Tibial artery (tissue), 4 donors: ENCODE data around the gene SCAPER.
"Not testable (repeated sequence)": the region's sequence is repeated elsewhere in the genome, so short reads cannot be mapped to it uniquely, and the experiment has no call there.

ENCODE experiments used
- DNase-seq, 2 donors: peaks; one replicate each; pipeline ENCODE4 v3.0.0-alpha.2; 2019
- H3K27ac ChIP-seq, 2 donors: fragments of 200-600 bp; sonication (generic) in 1 of 2; 1 replicate in 1 of 2; 2 replicates in 1 of 2; pipeline ENCODE4 v1.5.1; 2018 to 2019; ENCODE audit warnings: mild to moderate bottlenecking in 1 of 2
- H3K27me3 ChIP-seq, 2 donors: fragments of 200-600 bp; sonication (generic) in 1 of 2; one replicate each; pipeline versions ENCODE4 v1.5.1 to v1.6.0; 2016 to 2019
- H3K36me3 ChIP-seq, 3 donors: fragments of 200-600 bp; sonication (generic) in 2 of 3; one replicate each; pipeline ENCODE4 v1.5.1; 2016 to 2019; ENCODE audit warnings: mild to moderate bottlenecking in 2 of 3
- H3K4me1 ChIP-seq, 4 donors: fragments of 200-600 bp; sonication (generic) in 2 of 4; 1 replicate in 3 of 4; 2 replicates in 1 of 4; pipeline ENCODE4 v1.5.1; 2016 to 2019
- H3K4me3 ChIP-seq, 2 donors: fragments of 200-600 bp; sonication (generic) in 1 of 2; 1 replicate in 1 of 2; 2 replicates in 1 of 2; pipeline ENCODE4 v1.5.1; 2018 to 2019; ENCODE audit warnings: mild to moderate bottlenecking in 2 of 2
- H3K9me3 ChIP-seq, 3 donors: fragments of 200-600 bp; sonication (generic) in 1 of 3; one replicate each; pipeline ENCODE4 v1.5.1; 2016 to 2019
- CTCF ChIP-seq, 2 experiments: fragments of 200-600 bp in 1 of 2; fragments of 450-650 bp in 1 of 2; IDR thresholded peaks; one replicate each; pipeline ENCODE4 v1.5.1; 2017 to 2019; ENCODE audit warnings: antibody characterized with exemption in 2 of 2, mild to moderate bottlenecking in 1 of 2, moderate library complexity in 1 of 2
- intact Hi-C: fragments of 100-400 bp; cut with DNase I; formaldehyde crosslinking; loops from one replicate; pipeline ENCODE4 v1.15.0; 2023; ENCODE audit warnings: low total_unique reads

SCAPER gene

DNA sequence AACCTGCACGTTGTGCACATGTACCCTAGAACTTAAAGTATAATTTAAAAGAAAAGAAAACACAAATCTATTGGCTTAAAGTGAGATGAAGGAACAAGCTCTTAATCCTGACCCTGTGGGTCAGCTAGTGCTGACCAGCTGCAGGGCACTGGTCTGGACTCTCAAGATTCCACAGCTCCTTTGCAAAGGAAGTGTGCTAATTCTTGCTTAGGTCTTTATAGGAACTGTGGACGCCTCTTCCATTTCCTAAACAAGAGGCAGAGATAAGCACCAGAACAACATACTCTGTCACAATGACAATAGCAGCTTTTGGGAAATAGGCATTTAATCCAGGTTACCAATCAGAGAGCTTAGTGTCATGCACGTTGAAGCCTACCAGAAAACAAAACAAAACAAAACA, 402.5 kb downstream of the SCAPER start:
- Histone ChIP-seq H3K27ac (no peak overlapping the region), H3K36me3 (peaks cover 0 to 13% (median 10%) of the 10 kb centered on the region in 3 donors), H3K9me3 (no peaks in the 10 kb centered on the region), H3K27me3 (no peaks in the 10 kb centered on the region), H3K4me1 (no peaks in the 10 kb centered on the region), H3K4me3 (no peak overlapping the region)
- TF ChIP-seq CTCF (IDR thresholded peaks at IDR 0.05): no peak
- intact Hi-C loops: no loop called here
- DNase-seq: no peak

DNA sequence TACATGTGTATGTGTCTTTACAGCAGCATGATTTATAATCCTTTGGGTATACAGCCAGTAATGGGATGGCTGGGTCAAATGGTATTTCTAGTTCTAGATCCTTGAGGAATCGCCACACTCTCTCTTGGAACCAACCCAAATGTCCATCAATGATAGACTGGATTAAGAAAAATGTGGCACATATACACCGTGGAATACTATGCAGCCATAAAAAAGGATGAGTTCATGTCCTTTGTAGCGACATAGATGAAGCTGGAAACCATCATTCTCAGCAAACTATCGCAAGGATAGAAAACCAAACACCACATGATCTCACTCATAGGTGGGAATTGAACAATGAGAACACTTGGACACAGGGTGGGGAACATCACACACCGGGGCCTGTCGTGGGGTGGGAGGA, 403.0 kb downstream of the SCAPER start:
- H3K4me3 ChIP-seq, DNase-seq, H3K27me3 ChIP-seq, intact Hi-C loops, H3K4me1 ChIP-seq, H3K27ac ChIP-seq, H3K9me3 ChIP-seq: not testable (repeated sequence)
- peaks cover 0 to 13% (median 10%) of the 10 kb centered on the region in 3 donors for H3K36me3 ChIP-seq

DNA sequence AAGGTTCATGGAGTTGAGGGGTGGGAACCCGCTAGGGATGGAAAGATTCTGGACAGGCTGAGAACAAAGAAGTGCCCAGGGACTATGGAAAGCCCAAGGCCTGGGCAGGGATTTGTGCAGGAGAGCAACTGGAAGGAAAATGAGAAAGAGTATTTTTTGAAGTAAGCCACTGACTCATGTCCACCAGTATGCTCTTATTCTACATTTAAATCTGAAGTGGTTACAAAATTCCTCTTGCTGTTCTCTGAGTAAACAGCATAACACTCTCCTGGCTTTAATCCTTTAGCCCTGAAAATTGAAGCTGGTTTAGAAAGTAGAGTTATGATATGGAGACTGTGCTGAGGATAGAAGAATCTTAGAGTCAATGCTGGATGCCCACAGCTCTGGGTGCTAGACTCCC, 403.4 kb downstream of the SCAPER start:
- H3K36me3 ChIP-seq: peaks cover 0 to 13% (median 10%) of the 10 kb centered on the region in 3 donors

GRCh38 chr15:76501011-76501410, 404.1 kb downstream of the SCAPER start:
- intact Hi-C loops: no loop called here
- DNase-seq: no peak
- Histone ChIP-seq H3K27me3 (no peaks in the 10 kb centered on the region), H3K27ac (no peak overlapping the region), H3K9me3 (no peaks in the 10 kb centered on the region), H3K4me3 (no peak overlapping the region), H3K36me3 (peaks cover 0 to 13% (median 10%) of the 10 kb centered on the region in 3 donors), H3K4me1 (no peaks in the 10 kb centered on the region)
- no peak for TF ChIP-seq CTCF (IDR thresholded peaks at IDR 0.05)

More for the DNA sequence above, 403.4 kb downstream of the SCAPER start:
- Histone ChIP-seq H3K27me3 (no peaks in the 10 kb centered on the region), H3K27ac (no peak overlapping the region), H3K4me3 (no peak overlapping the region), H3K9me3 (no peaks in the 10 kb centered on the region), H3K4me1 (no peaks in the 10 kb centered on the region)
- TF ChIP-seq CTCF (IDR thresholded peaks at IDR 0.05): no peak
- no peak for DNase-seq
- intact Hi-C loops: no loop called here

DNA sequence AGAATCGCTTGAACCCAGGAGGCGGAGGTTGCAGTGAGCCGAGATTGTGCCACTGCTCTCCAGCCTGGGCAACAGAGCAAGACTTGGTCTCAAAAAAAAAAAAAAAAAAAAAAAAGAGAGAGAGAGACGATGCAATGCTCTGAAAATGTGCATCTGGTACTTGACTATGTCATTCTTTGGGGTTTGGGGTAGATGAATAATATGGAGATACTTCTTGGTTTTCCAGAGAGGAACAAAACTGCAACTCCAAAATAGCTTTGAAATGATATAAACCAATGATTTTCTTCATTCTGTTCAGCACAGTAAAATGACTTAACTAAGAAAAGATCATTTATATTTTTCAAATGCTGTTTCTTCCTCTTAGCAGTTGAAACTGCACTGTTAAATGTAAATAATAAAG, 409.7 kb downstream of the SCAPER start:
- Histone ChIP-seq H3K4me3 (no peak overlapping the region), H3K4me1 (no peaks in the 10 kb centered on the region), H3K27ac (no peak overlapping the region), H3K36me3 (no peaks in the 10 kb centered on the region), H3K27me3 (no peaks in the 10 kb centered on the region), H3K9me3 (no peaks in the 10 kb centered on the region)
- intact Hi-C loops: no loop called here
- no peak for DNase-seq
- no peak for TF ChIP-seq CTCF (IDR thresholded peaks at IDR 0.05)

- Histone ChIP-seq H3K9me3 (no peaks in the 10 kb centered on the region), H3K4me3 (no peak overlapping the region), H3K4me1 (no peaks in the 10 kb centered on the region), H3K36me3 (no peaks in the 10 kb centered on the region), H3K27ac (no peak overlapping the region), H3K27me3 (no peaks in the 10 kb centered on the region)
- TF ChIP-seq CTCF (IDR thresholded peaks at IDR 0.05): no peak
- intact Hi-C loops: no loop called here
- DNase-seq: no peak
These were observed 412.6 kb downstream of the SCAPER start for GRCh38 chr15:76492538-76492937.
